IMR-90 (cell line): ENCODE measurements around the gene TJP3.

Experiments used
- BHLHE40 ChIP-seq: fragments of 150-350 bp; IDR thresholded peaks from 2 replicates; pipeline ENCODE4 v1.6.1; 2016; ENCODE audit warnings: mild to moderate bottlenecking, low read depth, low read length
- CHD1 ChIP-seq: IDR thresholded peaks from 2 replicates; pipeline ENCODE4 v1.6.1; 2012; ENCODE audit warnings: low read depth, low read length, improper control_type of control experiment
- FOS ChIP-seq: fragments of 150-350 bp; IDR thresholded peaks from 2 replicates; pipeline ENCODE4 v1.6.1; 2016; ENCODE audit warnings: low read depth, low read length
- MAFK ChIP-seq: IDR thresholded peaks from 2 replicates; pipeline ENCODE4 v1.6.1; 2012; ENCODE audit warnings: low read depth, low read length, improper control_type of control experiment
- MAZ ChIP-seq: IDR thresholded peaks from 2 replicates; pipeline ENCODE4 v1.6.1; 2012; ENCODE audit warnings: low read depth, mild to moderate bottlenecking, low read length, improper control_type of control experiment, moderate library complexity, borderline replicate concordance
- NFE2L2 ChIP-seq: fragments of 150-350 bp; IDR thresholded peaks from 2 replicates; pipeline ENCODE4 v1.6.1; 2016; ENCODE audit warnings: low read depth, mild to moderate bottlenecking, low read length
- POLR2A ChIP-seq: IDR thresholded peaks from 2 replicates; pipeline ENCODE4 v1.6.1; 2012; ENCODE audit warnings: mild to moderate bottlenecking, low read depth, low read length
- RAD21 ChIP-seq: IDR thresholded peaks from 2 replicates; pipeline ENCODE4 v1.6.1; 2012; ENCODE audit warnings: low read length, improper control_type of control experiment
- RCOR1 ChIP-seq: IDR thresholded peaks from 2 replicates; pipeline ENCODE4 v1.6.1; 2012; ENCODE audit warnings: mild to moderate bottlenecking, low read length, improper control_type of control experiment; ENCODE audit not compliant: insufficient replicate concordance
- RFX5 ChIP-seq: IDR thresholded peaks from 2 replicates; pipeline ENCODE4 v1.8.0; 2012; ENCODE audit warnings: low read depth, mild to moderate bottlenecking, low read length, moderate library complexity
- SMC3 ChIP-seq: fragments of 150-350 bp; IDR thresholded peaks from 2 replicates; pipeline ENCODE4 v1.6.1; 2016; ENCODE audit warnings: low read depth, mild to moderate bottlenecking, antibody characterized with exemption, low read length, moderate library complexity
- TF ChIP-seq, protein P1 (sequence below): conservative IDR thresholded peaks from 2 replicates; pipeline ENCODE4 v1.5.1; 2012; ENCODE audit warnings: mild to moderate bottlenecking, low read depth, low read length, improper control_type of control experiment
- TF ChIP-seq, protein P2 (sequence below): fragments of 150-350 bp; IDR thresholded peaks from 2 replicates; pipeline ENCODE4 v1.6.1; 2017; ENCODE audit warnings: mild to moderate bottlenecking, antibody characterized with exemption, low read length, low read depth

DNA sequence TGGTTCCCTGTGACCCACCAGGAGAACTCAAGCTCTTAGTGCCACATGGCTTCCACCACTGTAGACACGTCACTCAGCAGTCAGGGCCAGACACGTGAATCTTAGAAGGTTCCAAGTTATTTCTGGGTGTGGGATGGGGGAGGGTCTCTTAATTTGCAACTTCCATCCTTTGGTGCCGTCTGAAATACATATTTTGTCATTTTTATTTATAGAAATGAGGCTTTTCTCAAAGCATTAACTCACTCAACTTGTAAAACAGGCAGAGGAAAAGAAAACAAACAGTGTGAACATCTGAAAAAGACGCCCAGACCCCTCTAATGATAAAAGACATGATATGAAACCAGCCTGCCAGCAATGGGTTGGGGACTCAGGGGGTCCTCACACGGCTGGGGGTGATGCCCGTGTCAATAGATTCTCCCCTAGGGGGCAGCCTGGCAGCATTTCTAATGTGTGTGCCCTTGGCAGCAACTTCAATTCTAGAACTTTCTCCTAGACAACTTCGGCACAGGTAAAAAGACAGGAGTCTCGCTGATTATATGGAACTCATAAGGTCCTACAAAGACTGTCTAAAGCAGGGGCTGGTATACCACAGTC, 23.3 kb upstream of the TJP3 start:
- TF ChIP-seq RCOR1 (no peak), MAZ (no peak), NFE2L2 (no peak), MAFK (no peak), POLR2A (no peak), CHD1 (no peak), RFX5 (no peak), FOS (no peak), RAD21 (no peak), BHLHE40 (no peak), SMC3 (no peak)
- TF ChIP-seq, protein P1, sequence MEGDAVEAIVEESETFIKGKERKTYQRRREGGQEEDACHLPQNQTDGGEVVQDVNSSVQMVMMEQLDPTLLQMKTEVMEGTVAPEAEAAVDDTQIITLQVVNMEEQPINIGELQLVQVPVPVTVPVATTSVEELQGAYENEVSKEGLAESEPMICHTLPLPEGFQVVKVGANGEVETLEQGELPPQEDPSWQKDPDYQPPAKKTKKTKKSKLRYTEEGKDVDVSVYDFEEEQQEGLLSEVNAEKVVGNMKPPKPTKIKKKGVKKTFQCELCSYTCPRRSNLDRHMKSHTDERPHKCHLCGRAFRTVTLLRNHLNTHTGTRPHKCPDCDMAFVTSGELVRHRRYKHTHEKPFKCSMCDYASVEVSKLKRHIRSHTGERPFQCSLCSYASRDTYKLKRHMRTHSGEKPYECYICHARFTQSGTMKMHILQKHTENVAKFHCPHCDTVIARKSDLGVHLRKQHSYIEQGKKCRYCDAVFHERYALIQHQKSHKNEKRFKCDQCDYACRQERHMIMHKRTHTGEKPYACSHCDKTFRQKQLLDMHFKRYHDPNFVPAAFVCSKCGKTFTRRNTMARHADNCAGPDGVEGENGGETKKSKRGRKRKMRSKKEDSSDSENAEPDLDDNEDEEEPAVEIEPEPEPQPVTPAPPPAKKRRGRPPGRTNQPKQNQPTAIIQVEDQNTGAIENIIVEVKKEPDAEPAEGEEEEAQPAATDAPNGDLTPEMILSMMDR, result no peak
- TF ChIP-seq, protein P2, sequence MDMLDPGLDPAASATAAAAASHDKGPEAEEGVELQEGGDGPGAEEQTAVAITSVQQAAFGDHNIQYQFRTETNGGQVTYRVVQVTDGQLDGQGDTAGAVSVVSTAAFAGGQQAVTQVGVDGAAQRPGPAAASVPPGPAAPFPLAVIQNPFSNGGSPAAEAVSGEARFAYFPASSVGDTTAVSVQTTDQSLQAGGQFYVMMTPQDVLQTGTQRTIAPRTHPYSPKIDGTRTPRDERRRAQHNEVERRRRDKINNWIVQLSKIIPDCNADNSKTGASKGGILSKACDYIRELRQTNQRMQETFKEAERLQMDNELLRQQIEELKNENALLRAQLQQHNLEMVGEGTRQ, result no peak
